GM10266 (cell line): ENCODE data around the gene ZBED1.

Experiments used
- DNase-seq: peaks from one replicate; pipeline ENCODE4 v3.0.0; 2012; ENCODE audit errors: extremely low spot score
- CTCF ChIP-seq: IDR thresholded peaks from 2 replicates; pipeline ENCODE4 v1.5.1; 2012; ENCODE audit warnings: mild to moderate bottlenecking, low read depth; ENCODE audit not compliant: control insufficient read depth, insufficient read depth; ENCODE audit errors: missing control alignments

ZBED1 gene

GRCh38 chrX:2500803-2501558 is at the start of gene ZBED1, which contains the start of gene DHRSX:
Gene ZBED1, minus strand, starts transcription at chrX:2500976. Its CDS starts 10,257 bp downstream, at chrX:2490719.
Gene DHRSX, minus strand, starts transcription at chrX:2500976. Its CDS starts 51 bp downstream, at chrX:2500925.
- peak; percentile 93 for DNase-seq
- TF ChIP-seq CTCF: no peak

GRCh38 chrX:2549876-2550275 is 49.1 kb upstream of the ZBED1 start:
- no peak for TF ChIP-seq CTCF
- DNase-seq: no peak

- TF ChIP-seq CTCF: no peak
- DNase-seq: no peak
Measured at GRCh38 chrX:2548711-2549423, 48.1 kb upstream of the ZBED1 start.

GRCh38 chrX:2547736-2548135 is 47.0 kb upstream of the ZBED1 start:
- no peak for DNase-seq

GRCh38 chrX:2546496-2546895 is 45.7 kb upstream of the ZBED1 start:
- no peak for TF ChIP-seq CTCF

More at GRCh38 chrX:2547736-2548135, 47.0 kb upstream of the ZBED1 start:
- TF ChIP-seq CTCF: no peak

GRCh38 chrX:2545144-2545543 is 44.4 kb upstream of the ZBED1 start:
- TF ChIP-seq CTCF: no peak
- no peak for DNase-seq

More at GRCh38 chrX:2546496-2546895, 45.7 kb upstream of the ZBED1 start:
- no peak for DNase-seq
